Measurements from ENCODE around the gene MAMLD1.

The MAMLD1 gene

GRCh38 chrX:150409486-150409885, 46.4 kb downstream of the MAMLD1 start:
- DNase-seq = no peak

- no peak for DNase-seq
Observed at GRCh38 chrX:150409964-150410363, 46.8 kb downstream of the MAMLD1 start.

- no peak for DNase-seq
Observed at GRCh38 chrX:150410513-150410912, 47.4 kb downstream of the MAMLD1 start.

- DNase-seq = no peak
Observed at GRCh38 chrX:150411656-150412055, 48.5 kb downstream of the MAMLD1 start.

- DNase-seq = no peak
Observed at GRCh38 chrX:150414228-150414627, 51.1 kb downstream of the MAMLD1 start.

GRCh38 chrX:150416469-150416868, 53.4 kb downstream of the MAMLD1 start:
- DNase-seq = no peak

GRCh38 chrX:150421816-150422215, 58.7 kb downstream of the MAMLD1 start:
- DNase-seq = no peak

GRCh38 chrX:150429594-150429993, 66.5 kb downstream of the MAMLD1 start:
- no peak for DNase-seq

- no peak for DNase-seq
Observed at GRCh38 chrX:150436195-150436594, 73.1 kb downstream of the MAMLD1 start.

GRCh38 chrX:150438165-150438564, 75.0 kb downstream of the MAMLD1 start:
- no peak for DNase-seq

GRCh38 chrX:150446151-150446550, 83.0 kb downstream of the MAMLD1 start:
- no peak for DNase-seq

- DNase-seq = no peak
Observed at GRCh38 chrX:150446995-150447394, 83.9 kb downstream of the MAMLD1 start.

GRCh38 chrX:150449313-150449712, 86.2 kb downstream of the MAMLD1 start:
- DNase-seq = no peak

GRCh38 chrX:150450519-150451177, 87.5 kb downstream of the MAMLD1 start:
- peak; percentile 33 for DNase-seq

GRCh38 chrX:150451953-150452352, 88.8 kb downstream of the MAMLD1 start:
- no peak for DNase-seq

- DNase-seq = no peak
Observed at GRCh38 chrX:150454083-150454482, 91.0 kb downstream of the MAMLD1 start.

GRCh38 chrX:150454508-150455214, 91.5 kb downstream of the MAMLD1 start:
- DNase-seq = no peak

GRCh38 chrX:150455215-150455608, 92.1 kb downstream of the MAMLD1 start:
- no peak for DNase-seq

GRCh38 chrX:150456466-150456865, 93.3 kb downstream of the MAMLD1 start:
- no peak for DNase-seq

GRCh38 chrX:150456941-150457340, 93.8 kb downstream of the MAMLD1 start:
- DNase-seq = no peak

- no peak for DNase-seq
Observed at GRCh38 chrX:150459196-150459595, 96.1 kb downstream of the MAMLD1 start.

- no peak for DNase-seq
Observed at GRCh38 chrX:150460063-150460462, 96.9 kb downstream of the MAMLD1 start.

GRCh38 chrX:150460781-150461180, 97.7 kb downstream of the MAMLD1 start:
- no peak for DNase-seq

- DNase-seq = no peak
Observed at GRCh38 chrX:150463566-150463965, 100.4 kb downstream of the MAMLD1 start.

- no peak for DNase-seq
Observed at GRCh38 chrX:150464001-150464400, 100.9 kb downstream of the MAMLD1 start.
